ENCODE measurements around the gene CBFA2T2. TPM values are rescaled to one million over a fixed set of nuclear protein-coding genes. Genes with fewer than 3 reads are reported as not detected.
A peak's percentile ranks its signal among the peaks of the same experiment; 100 is the strongest.

Gene CBFA2T2
- total RNA-seq, 1 experiment from 2014 or later, result 20.0 TPM

DNA sequence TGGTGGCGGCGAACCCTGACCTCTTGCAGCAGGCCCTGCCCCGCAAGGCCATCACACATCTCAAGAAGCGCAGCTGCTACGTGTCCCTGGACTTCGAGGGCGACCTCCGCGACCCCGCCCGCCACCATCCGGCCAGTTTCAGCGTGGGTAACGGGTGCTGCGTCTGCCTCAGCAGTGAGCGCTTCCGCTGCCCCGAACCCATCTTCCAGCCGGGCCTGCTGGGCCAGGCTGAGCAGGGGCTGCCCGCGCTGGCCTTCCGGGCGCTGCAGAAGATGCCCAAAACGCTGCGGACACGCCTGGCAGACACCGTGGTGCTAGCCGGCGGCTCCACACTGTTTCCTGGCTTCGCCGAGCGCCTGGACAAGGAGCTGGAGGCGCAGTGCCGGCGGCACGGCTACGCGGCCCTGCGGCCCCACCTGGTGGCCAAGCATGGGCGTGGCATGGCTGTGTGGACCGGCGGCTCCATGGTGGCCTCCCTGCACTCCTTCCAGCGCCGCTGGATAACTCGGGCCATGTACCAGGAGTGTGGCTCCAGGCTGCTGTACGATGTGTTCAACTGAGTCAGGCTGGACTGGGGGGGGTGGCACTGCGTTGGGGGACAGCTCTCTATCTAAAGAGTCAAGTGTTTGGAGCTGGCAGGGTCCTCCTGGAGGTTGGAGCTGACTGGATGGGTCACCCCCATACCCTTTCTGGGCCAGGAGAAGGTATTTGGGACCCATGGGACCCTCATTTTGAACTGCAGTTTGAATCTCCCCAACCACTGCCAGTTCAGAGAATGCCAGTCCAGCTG, 178.0 kb downstream of the CBFA2T2 start:
- POLR2A ChIA-PET (ENCODE audit: unreplicated experiment), result interaction anchor here (0.5 to 0.6 kb wide), 5 partner anchors 53 to 455 kb away, joined by 4 to 7 read pairs (median 5); no protein-coding TSS in a partner anchor
- no peak for TF ChIP-seq EZH2 (IDR thresholded peaks at IDR 0.05; ENCODE audit: low read depth)
- TF ChIP-seq, protein P1, sequence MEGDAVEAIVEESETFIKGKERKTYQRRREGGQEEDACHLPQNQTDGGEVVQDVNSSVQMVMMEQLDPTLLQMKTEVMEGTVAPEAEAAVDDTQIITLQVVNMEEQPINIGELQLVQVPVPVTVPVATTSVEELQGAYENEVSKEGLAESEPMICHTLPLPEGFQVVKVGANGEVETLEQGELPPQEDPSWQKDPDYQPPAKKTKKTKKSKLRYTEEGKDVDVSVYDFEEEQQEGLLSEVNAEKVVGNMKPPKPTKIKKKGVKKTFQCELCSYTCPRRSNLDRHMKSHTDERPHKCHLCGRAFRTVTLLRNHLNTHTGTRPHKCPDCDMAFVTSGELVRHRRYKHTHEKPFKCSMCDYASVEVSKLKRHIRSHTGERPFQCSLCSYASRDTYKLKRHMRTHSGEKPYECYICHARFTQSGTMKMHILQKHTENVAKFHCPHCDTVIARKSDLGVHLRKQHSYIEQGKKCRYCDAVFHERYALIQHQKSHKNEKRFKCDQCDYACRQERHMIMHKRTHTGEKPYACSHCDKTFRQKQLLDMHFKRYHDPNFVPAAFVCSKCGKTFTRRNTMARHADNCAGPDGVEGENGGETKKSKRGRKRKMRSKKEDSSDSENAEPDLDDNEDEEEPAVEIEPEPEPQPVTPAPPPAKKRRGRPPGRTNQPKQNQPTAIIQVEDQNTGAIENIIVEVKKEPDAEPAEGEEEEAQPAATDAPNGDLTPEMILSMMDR (conservative IDR thresholded peaks at IDR 0.05), result peak; percentile 91
- Histone ChIP-seq H3K9me2 (ENCODE audit: insufficient read depth) (no peaks in the 10 kb centered on the region), H2AFZ (peak overlapping the region; percentile 78), H3K4me3 (peak overlapping the region; percentile 62; the same call in 1 of the 2 replicates), H3K79me2 (ENCODE audit: low read depth) (peaks cover 26% of the 10 kb centered on the region), H3K36me3 (ENCODE audit: low read depth) (0 out of 2 replicates have a peak, but pooled peaks cover 6% of the 10 kb centered on the region), H4K20me1 (ENCODE audit: insufficient read depth) (no peaks in the 10 kb centered on the region), H3K4me1 (replicated peaks; ENCODE audit: insufficient read depth) (peaks cover 40% of the 10 kb centered on the region; the same call in 1 of the 2 replicates), H3K27ac (peak overlapping the region; percentile 14; the same call in 1 of the 2 replicates), H3K9me3 (ENCODE audit: insufficient read depth, low read depth) (no peaks in the 10 kb centered on the region), H3K27me3 (ENCODE audit: insufficient read depth, low read depth) (no peaks in the 10 kb centered on the region), H3F3A (ENCODE audit: insufficient read depth, low read depth) (peaks cover 50% of the 10 kb centered on the region), H3K4me2 (peak overlapping the region; percentile 82)
- DNase-seq, result peak; percentile 66 to 88
- BruUV-seq (replicated peaks), result no TSS peak
- CTCF ChIA-PET, result interaction anchor here (0.6 to 1.0 kb wide), 4 partner anchors 37 to 405 kb away, joined by 3 to 9 read pairs (median 5); partner anchors contain the start of gene CBFA2T2
- intact Hi-C loops (cut with micrococcal nuclease; ENCODE audit: unreplicated experiment), result loop anchor here (1.0 to 10.0 kb wide), 5 partner anchors 211 to 571 kb away; partner anchors contain the start of gene RALY

DNA sequence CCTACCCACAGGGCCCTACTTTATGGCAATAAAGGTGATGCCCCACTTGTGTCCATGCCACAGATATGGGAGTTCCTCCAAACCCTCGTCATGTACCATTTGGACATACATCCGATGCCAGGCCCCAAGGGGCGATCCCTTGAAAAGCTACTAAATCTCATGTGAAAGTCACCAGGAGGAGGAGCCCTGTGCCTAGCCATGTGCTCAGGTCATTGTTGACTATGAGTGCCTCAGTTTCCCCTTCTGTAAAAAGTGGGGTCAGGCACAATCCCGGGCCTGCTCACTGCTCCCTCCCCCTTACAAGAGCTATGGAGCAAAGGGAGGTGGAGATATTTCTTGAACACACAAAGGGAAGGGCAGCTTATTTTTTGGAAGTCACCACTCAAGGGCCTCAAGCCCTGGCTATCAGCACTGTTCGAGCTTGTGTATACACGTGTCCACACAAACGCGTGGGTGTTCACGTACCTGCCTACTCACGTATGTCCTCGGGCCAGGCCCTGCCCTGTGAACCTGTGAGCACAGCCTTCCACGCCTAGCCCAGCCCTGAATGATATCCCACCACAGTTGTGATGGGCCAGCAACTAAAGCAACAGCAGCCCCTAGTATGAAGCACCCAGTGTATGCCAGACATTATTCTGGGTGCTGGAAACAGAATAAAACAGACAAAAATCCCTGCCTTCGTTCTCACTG, 178.7 kb downstream of the CBFA2T2 start:
- Histone ChIP-seq H3K9me3 (ENCODE audit: insufficient read depth, low read depth) (no peaks in the 10 kb centered on the region), H4K20me1 (ENCODE audit: insufficient read depth) (no peaks in the 10 kb centered on the region), H3K4me1 (replicated peaks; ENCODE audit: insufficient read depth) (peaks cover 40% of the 10 kb centered on the region; the same call in 1 of the 2 replicates), H3K4me3 (peak overlapping the region; percentile 62; the same call in 1 of the 2 replicates), H3K9me2 (ENCODE audit: insufficient read depth) (no peaks in the 10 kb centered on the region), H3K4me2 (peak overlapping the region; percentile 82), H3K36me3 (ENCODE audit: low read depth) (0 out of 2 replicates have a peak, but pooled peaks cover 6% of the 10 kb centered on the region), H3F3A (ENCODE audit: insufficient read depth, low read depth) (peaks cover 50% of the 10 kb centered on the region), H2AFZ (no peak overlapping the region), H3K79me2 (ENCODE audit: low read depth) (peaks cover 34% of the 10 kb centered on the region), H3K27ac (no peak overlapping the region), H3K27me3 (ENCODE audit: insufficient read depth, low read depth) (no peaks in the 10 kb centered on the region)
- TSS peak; percentile 21 for BruUV-seq (replicated peaks)
- intact Hi-C loops (cut with micrococcal nuclease; ENCODE audit: unreplicated experiment), result loop anchor here (1.0 to 10.0 kb wide), 4 partner anchors 211 to 399 kb away; partner anchors contain the start of gene RALY
- TF ChIP-seq, protein P1 (conservative IDR thresholded peaks at IDR 0.05), result no peak
- TF ChIP-seq EZH2 (IDR thresholded peaks at IDR 0.05; ENCODE audit: low read depth), result no peak
- POLR2A ChIA-PET (ENCODE audit: unreplicated experiment), result interaction anchor here (0.5 to 0.6 kb wide), 6 partner anchors 52 to 455 kb away, joined by 3 to 7 read pairs (median 4); no protein-coding TSS in a partner anchor
- CTCF ChIA-PET, result interaction anchor here (0.5 to 1.0 kb wide), 6 partner anchors 36 to 461 kb away, joined by 3 to 16 read pairs (median 4); partner anchors contain the start of gene CBFA2T2
- no peak for DNase-seq

DNA sequence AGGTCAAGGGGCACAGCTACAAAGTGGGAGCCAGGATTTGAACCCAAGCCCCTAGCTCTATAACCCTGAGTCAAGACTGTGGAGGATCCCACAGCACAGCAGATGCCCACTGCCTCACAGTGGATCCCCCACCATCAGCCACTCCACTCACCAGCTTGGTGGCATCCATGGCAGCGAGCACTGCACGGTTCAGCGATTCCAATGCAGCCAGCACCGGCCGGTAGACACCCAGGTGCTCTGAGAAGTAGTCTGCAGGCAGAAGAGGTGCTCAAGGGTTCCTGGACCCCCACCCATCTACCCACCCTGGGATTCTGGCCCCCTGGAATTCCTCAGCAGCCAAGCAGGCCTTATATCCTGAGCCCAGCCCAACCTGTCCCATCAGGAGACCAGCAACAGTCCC, 179.3 kb downstream of the CBFA2T2 start:
- H3K9me2 ChIP-seq (ENCODE audit: insufficient read depth), result no peaks in the 10 kb centered on the region
- DNase-seq, result no peak
- CTCF ChIA-PET, result interaction anchor here (0.5 to 0.6 kb wide), 2 partner anchors 144 to 461 kb away, joined by 3 to 16 read pairs; no protein-coding TSS in a partner anchor
- no peak overlapping the region for H2AFZ ChIP-seq
- POLR2A ChIA-PET (ENCODE audit: unreplicated experiment), result interaction anchor here (0.6 kb wide), 1 partner anchor 241 kb away, joined by 3 read pairs; no protein-coding TSS in a partner anchor
- H3K27me3 ChIP-seq (ENCODE audit: insufficient read depth, low read depth), result no peaks in the 10 kb centered on the region
- intact Hi-C loops (cut with micrococcal nuclease; ENCODE audit: unreplicated experiment), result loop anchor here (5.0 to 10.0 kb wide), 3 partner anchors 212 to 398 kb away; partner anchors contain the start of gene RALY
- H3K4me3 ChIP-seq, result no peak overlapping the region
- no peaks in the 10 kb centered on the region for H4K20me1 ChIP-seq (ENCODE audit: insufficient read depth)
- H3K4me1 ChIP-seq (replicated peaks; ENCODE audit: insufficient read depth), result peaks cover 37% of the 10 kb centered on the region; the same call in 1 of the 2 replicates
- H3K36me3 ChIP-seq (ENCODE audit: low read depth), result 0 out of 2 replicates have a peak, but pooled peaks cover 6% of the 10 kb centered on the region
- H3K79me2 ChIP-seq (ENCODE audit: low read depth), result peaks cover 38% of the 10 kb centered on the region
- H3K4me2 ChIP-seq, result 0 out of 2 replicates have a peak overlapping the region, but pooled peaks have one; percentile 82
- peaks cover 49% of the 10 kb centered on the region for H3F3A ChIP-seq (ENCODE audit: insufficient read depth, low read depth)
- BruUV-seq (replicated peaks), result no TSS peak
- H3K9me3 ChIP-seq (ENCODE audit: insufficient read depth, low read depth), result no peaks in the 10 kb centered on the region
- TF ChIP-seq, protein P1 (conservative IDR thresholded peaks at IDR 0.05), result no peak
- TF ChIP-seq EZH2 (IDR thresholded peaks at IDR 0.05; ENCODE audit: low read depth), result no peak
- H3K27ac ChIP-seq, result no peak overlapping the region
